Urinary bladder (tissue), 4 donors: Measurements from ENCODE around the gene ATXN1. TPM values are rescaled to one million over a fixed set of nuclear protein-coding genes. Genes with fewer than 3 reads are reported as not detected.
A peak's percentile ranks its signal among the peaks of the same experiment; 100 is the strongest.

ENCODE experiments used
- DNase-seq: peaks from one replicate; pipeline ENCODE4 v3.0.0-alpha.2; 2015; ENCODE audit errors: extremely low spot score
- H3K27ac ChIP-seq: one replicate; pipeline ENCODE4 v1.5.1; 2013; ENCODE audit warnings: low read depth, mild to moderate bottlenecking, moderate library complexity
- H3K36me3 ChIP-seq: one replicate; pipeline ENCODE4 v1.6.1; 2013; ENCODE audit warnings: mild to moderate bottlenecking, moderate library complexity; ENCODE audit not compliant: insufficient read depth
- H3K4me1 ChIP-seq: one replicate; pipeline ENCODE4 v1.6.1; 2013; ENCODE audit warnings: mild to moderate bottlenecking, moderate library complexity; ENCODE audit not compliant: insufficient read depth
- H3K4me3 ChIP-seq: one replicate; pipeline ENCODE4 v1.5.1; 2013; ENCODE audit warnings: low read depth, low read length
- WGBS: extraction: QIAGEN DNeasy Blood & Tissue Kit; methylation state at CpG from one replicate; pipeline ENCODE4 v1.1.7; 2013; 5-methylcytosine and 5-hydroxymethylcytosine counted together
- polyA plus RNA-seq: library from polyadenylated mRNA; stranded (reverse); fragments of 200-250 nt; gene quantifications from one replicate; pipeline ENCODE4 v1.2.3, GENCODE V29; 2013
- total RNA-seq: library from RNA; depleted of rRNA; stranded (reverse); fragments of >200 nt; gene quantifications from one replicate; pipeline ENCODE4 v1.2.3, GENCODE V29; 2014
- donor health status: healthy with polysubstance abuse.
- donor health status: healthy.

Gene ATXN1
- total and polyA plus RNA-seq, 2 donors: 15.8 to 137 TPM

DNA sequence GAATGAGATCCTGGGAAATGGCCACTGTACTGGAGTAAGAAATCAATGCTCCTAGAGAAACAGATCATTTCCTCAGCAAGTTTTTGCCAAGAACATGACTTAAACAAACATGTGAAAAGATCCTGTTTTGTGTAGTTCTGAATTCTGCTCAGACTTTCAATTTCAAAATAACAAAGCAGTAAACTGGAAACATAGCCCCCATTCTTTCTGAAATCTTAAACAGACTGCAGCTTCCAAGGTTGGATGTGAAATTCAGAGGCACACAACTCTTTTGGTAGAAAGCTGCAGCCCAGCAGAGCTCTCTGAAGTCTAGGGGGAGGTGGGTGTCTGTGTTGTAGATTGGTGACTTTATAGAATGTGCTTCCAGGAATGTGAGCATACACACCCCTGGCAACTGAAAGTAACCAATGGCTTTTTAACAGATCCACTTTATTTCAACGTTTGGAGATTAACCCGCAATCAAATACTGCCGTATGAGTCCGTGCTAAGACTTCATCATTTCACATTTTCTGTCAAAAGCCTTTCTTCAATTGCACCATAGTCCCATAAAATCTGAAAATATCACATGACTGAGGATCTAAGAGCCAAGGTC, 86.4 kb downstream of the ATXN1 start:
- H3K4me3 ChIP-seq: no peak overlapping the region
- WGBS: 54% methylated on average over 4 of the region's 4 CpGs
- H3K4me1 ChIP-seq: peaks cover 2% of the 10 kb centered on the region
- DNase-seq: no peak
- H3K36me3 ChIP-seq: no peaks in the 10 kb centered on the region
- peak overlapping the region; percentile 2 for H3K27ac ChIP-seq

DNA sequence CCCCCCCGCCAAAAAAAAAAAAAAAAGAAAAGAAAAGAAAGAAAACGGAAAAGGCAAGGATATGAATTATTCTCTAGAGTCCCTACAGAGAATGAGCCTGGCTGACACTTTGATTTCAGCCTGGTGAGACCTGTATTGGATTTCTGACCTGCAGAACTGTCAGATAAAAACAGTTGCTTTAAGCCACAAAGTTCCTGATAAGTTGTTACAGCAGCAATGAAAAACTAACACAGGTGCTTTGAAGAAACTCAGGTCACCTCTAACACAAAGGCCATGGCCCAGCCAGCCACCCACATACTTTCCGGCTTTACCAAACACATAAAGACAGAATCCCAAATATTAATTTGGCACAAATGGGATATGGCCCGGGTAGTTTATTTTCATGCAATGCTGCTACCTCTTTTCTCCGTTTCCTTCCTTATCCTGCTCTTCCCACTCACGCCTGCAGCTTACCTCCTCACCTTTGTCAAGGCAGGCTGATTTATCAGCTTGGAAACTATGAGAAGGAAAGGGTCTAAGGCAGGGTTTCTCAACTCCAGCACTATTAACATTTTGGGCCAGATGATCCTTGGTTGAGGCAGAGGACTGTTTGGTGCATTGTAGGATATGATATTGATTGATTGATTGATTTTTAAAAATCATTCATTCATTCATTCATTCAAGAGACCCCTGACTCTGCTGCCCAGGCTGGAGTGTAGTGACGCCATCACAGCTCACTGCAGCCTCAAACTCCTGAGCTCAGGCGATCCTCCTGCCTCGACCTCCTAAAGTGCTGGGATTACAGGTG, 88.1 kb downstream of the ATXN1 start:
- WGBS: 93% methylated on average over 9 of the region's 9 CpGs

DNA sequence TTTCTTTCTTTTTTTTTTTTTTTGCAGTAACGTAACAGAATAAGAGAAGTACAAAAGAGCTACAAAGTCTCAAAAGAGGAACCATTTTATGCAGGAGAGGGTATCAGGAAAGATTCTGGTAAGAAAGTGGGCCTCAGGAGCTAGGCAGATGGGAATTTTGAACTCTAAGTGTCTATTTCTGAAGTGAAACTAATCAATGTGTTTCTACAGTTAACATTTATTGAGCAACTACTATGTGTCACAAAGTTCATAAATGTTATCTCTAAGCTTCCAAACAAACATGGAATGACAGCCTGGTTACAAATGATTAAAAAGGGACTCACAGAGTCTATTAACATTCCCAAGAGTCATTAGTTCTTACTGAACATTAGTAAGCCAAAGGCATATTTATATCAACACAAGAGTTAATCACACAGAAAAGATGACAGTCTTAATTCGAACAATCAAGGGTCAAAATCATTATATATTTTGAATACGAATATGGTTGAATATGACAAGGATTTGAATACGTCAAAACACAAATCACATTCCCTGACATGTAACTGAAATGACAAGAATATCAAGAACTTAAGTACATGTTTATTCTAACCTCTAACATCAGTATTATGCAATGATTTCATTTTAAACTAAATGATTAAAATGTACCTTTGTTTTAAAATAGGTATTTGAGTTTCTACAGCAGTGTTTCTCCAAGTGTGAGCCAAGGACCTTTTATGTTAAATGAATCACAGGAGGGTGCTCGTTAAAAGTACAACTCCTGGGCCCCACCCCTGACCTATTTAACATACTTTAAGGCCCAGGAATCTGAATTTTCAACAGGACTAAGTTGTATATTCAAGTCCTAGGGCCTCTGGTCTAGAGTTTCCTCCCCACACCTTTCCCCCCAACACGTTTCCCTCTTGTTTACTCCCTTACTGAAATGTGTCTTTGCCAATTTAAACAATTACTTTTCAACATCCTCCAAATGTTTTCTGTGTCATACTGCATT, 89.7 kb downstream of the ATXN1 start:
- Histone ChIP-seq H3K27ac (no peak overlapping the region), H3K4me3 (no peak overlapping the region), H3K4me1 (no peaks in the 10 kb centered on the region), H3K36me3 (no peaks in the 10 kb centered on the region)
- WGBS: 63% methylated on average over 6 of the region's 6 CpGs
- no peak for DNase-seq

More for the DNA sequence above, 88.1 kb downstream of the ATXN1 start:
- no peaks in the 10 kb centered on the region for H3K36me3 ChIP-seq
- no peak overlapping the region for H3K4me3 ChIP-seq
- peaks cover 2% of the 10 kb centered on the region for H3K4me1 ChIP-seq
- H3K27ac ChIP-seq: no peak overlapping the region
- no peak for DNase-seq

DNA sequence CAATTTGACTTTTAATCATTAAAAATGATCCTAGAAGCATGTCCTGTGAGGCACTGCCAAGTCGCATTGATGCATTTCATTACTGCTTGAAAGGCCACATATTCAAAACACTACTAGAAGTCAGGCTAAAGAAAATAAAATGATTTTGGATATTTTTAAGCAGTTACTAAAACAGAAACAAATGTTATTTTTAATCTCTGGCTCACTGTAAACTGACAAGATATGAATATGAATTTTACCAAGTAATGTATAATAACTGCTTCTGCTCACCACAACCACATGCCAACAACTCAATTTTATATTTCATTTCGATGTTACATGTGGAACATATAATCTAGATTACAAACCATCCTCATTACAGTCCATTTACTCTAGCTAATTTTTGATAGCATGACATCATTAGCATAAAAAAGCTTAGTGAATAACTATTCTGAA, 90.6 kb downstream of the ATXN1 start:
- no peaks in the 10 kb centered on the region for H3K4me1 ChIP-seq

DNA sequence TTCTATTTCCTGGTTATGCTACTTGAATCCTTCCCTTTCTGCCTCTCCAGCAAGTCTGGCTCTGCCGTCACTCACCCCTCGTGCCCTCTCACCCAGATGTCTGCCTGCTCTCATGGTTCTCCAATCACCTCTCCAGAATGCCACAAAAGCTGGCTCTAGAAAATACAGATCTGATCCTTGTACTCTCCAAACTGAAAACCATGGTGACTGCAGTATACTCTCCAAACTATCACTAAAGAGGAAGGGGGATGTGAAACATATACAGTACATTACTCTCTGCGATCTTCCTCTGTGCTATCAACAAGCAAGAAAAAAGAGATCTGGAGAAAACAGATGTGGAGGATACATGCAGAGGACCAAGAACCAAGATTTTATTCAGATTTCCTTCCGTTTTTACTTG, 91.1 kb downstream of the ATXN1 start:
- Histone ChIP-seq H3K36me3 (no peaks in the 10 kb centered on the region), H3K4me1 (no peaks in the 10 kb centered on the region), H3K4me3 (no peak overlapping the region), H3K27ac (no peak overlapping the region)
- 54% methylated on average over 4 of the region's 4 CpGs for WGBS
- no peak for DNase-seq

More for the DNA sequence above, 90.6 kb downstream of the ATXN1 start:
- no peak for DNase-seq
- Histone ChIP-seq H3K27ac (no peak overlapping the region), H3K36me3 (no peaks in the 10 kb centered on the region), H3K4me3 (no peak overlapping the region)
- 57% methylated on average over 2 of the region's 2 CpGs for WGBS

DNA sequence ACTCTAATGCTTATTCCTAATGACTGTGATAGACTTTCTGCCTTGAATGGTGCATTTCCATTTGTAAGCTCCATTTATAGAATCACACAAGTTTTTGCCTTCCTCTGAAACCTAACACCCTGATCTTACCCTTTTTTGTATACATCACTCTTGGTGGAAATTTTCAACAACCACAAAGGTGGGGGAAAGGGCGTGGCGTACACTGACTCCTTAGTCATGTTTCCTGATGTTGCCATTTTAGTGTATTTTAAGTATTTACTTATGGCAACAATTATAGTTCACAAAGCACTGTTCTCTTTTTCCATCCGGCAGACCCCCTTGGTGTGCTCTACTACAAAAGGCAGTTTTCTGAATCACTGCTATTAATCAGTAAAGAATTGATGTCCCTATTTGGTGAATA, 92.0 kb downstream of the ATXN1 start:
- Histone ChIP-seq H3K4me1 (no peaks in the 10 kb centered on the region), H3K27ac (no peak overlapping the region)
- WGBS: 78% methylated on average over 3 of the region's 3 CpGs

DNA sequence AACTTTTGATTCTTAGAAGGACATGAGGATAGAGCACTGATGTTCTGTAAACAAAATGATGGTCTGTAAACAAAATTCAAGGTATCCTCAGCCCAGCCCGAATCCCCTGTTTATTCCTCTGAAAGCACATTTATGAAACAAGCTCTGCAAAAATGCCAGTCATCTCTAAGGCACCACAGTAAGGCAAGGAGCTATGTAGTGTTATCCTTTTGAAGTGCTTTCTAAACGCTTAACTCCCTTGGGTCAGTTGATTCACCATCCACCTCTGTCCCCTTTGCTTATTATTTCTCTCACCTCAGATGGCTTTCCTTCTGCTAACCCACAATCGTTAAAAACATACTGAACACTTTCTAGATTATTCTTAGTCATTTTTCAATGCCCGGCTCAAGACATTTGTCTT, 93.8 kb downstream of the ATXN1 start:
- WGBS: 58% methylated on average over 4 of the region's 4 CpGs
- Histone ChIP-seq H3K36me3 (no peaks in the 10 kb centered on the region), H3K27ac (no peak overlapping the region), H3K4me1 (no peaks in the 10 kb centered on the region), H3K4me3 (no peak overlapping the region)
- no peak for DNase-seq

More for the DNA sequence above, 92.0 kb downstream of the ATXN1 start:
- no peak for DNase-seq
- Histone ChIP-seq H3K4me3 (no peak overlapping the region), H3K36me3 (no peaks in the 10 kb centered on the region)

DNA sequence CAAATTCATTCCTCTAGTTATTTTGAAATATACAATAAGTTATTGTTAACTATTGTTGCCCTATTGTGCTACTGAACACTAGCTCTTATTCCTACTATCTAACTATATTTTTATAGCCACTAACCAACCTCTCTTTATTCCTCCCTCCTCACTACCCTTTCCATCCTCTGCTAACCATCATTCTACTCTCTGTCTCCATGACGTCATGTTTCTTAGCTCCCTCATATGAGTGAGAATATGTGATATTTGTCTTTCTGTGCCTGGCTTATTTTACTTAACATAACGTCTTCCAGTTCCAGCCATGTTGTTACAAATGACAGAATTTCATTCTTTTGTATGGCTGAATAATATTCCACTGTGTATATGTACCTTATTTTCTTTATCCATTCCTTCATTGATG, 95.3 kb downstream of the ATXN1 start:
- H3K27ac ChIP-seq: no peak overlapping the region
- H3K4me1 ChIP-seq: no peaks in the 10 kb centered on the region
- no peak for DNase-seq
- 93% methylated on average over 2 of the region's 2 CpGs for whole genome bisulfite sequencing
- no peaks in the 10 kb centered on the region for H3K36me3 ChIP-seq
- H3K4me3 ChIP-seq: no peak overlapping the region

DNA sequence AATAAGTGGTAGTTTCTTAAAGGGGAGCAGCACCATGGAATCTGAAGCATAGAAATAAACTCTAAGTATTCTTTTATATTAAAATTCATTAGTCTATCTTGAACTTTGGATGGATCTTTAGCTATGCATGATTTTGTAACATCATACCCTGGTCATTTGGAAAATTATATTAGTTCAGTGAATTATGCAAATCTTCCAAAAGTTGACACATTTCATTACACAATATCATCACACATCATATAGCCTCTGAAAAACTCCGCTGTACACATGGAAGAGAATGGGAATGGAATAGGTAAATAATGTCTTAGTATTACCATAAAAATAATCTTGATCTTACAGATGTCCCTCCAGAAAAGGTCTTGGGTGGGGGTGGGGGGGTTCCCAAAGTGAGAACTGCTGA, 96.1 kb downstream of the ATXN1 start:
- Histone ChIP-seq H3K36me3 (no peaks in the 10 kb centered on the region), H3K4me1 (no peaks in the 10 kb centered on the region), H3K27ac (no peak overlapping the region), H3K4me3 (no peak overlapping the region)
- 100% methylated on average over 1 of the region's 1 CpG for WGBS
- no peak for DNase-seq

DNA sequence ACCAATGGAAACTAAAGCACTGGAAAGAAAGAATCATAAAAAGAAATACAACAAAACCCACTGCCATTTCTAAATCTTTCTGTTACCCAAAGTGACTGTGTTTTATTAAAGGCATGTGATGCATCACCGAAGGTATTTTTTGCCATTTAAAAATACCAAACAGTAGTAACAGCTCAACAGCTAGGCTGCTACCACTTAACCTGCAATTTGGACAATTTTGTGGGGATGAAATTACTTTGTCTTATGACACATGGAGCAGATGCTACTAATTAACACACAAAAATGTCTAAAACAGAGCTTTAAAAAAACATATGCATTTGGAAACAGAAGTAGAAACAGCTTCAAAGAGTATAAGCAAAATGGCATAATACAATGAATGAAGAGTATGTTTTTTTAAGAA, 97.4 kb downstream of the ATXN1 start:
- 91% methylated on average over 1 of the region's 1 CpG for WGBS
- DNase-seq: no peak

DNA sequence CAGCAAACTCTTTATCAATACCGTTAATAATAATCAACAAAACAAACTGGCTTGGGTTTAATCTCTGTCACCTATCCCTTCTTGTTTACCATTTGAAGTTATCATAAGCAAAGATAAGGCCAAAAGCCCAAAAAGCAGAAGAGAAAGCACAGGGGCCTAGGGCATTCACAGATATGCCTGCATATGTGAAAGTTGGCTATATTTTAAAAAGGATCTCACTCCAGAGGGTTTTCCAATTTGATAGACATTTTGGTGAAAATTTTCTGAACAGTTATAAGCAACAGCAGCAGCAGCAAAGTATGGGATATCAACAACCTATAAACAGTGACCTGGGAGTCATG, 101.1 kb downstream of the ATXN1 start:
- no peak for DNase-seq
- WGBS: 41% methylated on average over 1 of the region's 1 CpG
- no peaks in the 10 kb centered on the region for H3K4me1 ChIP-seq
- H3K27ac ChIP-seq: no peak overlapping the region
- no peak overlapping the region for H3K4me3 ChIP-seq
- no peaks in the 10 kb centered on the region for H3K36me3 ChIP-seq

More for the DNA sequence above, 97.4 kb downstream of the ATXN1 start:
- no peaks in the 10 kb centered on the region for H3K4me1 ChIP-seq
- no peak overlapping the region for H3K27ac ChIP-seq
- no peak overlapping the region for H3K4me3 ChIP-seq
- H3K36me3 ChIP-seq: no peaks in the 10 kb centered on the region

DNA sequence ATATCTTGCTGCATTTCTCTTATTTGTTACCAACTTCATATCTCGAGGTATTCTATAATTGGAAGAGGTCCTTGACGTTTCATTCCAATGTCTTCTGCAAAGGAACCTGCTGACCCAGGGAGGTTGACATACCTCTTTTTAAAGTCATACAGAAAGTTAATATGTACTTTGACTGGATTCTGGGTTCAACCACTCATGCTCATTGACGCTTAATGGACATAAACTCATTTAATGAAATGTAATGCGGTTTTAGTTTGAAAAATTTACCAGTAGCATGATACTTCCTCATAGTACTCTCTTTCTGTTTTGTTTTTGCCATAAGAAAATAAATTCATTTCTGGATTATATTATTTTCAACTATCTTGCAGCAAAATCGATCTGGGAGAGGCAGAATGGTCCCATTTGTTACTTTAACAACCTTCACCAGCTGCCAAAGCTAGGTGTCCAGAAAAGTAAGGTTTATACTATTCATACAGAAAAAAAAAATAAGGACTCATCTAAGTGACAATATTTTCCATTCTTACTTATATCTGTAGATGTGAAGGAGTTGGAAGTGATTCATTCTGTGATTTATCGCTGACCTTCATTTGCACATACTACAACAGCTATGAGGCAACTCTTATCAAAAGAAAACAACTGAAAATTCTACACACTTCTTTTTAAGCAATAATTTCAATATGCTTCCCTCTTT, 101.6 kb downstream of the ATXN1 start:
- DNase-seq: no peak
- no peaks in the 10 kb centered on the region for H3K4me1 ChIP-seq
- no peak overlapping the region for H3K27ac ChIP-seq
- WGBS: 68% methylated on average over 6 of the region's 6 CpGs
- H3K4me3 ChIP-seq: no peak overlapping the region
- H3K36me3 ChIP-seq: no peaks in the 10 kb centered on the region

DNA sequence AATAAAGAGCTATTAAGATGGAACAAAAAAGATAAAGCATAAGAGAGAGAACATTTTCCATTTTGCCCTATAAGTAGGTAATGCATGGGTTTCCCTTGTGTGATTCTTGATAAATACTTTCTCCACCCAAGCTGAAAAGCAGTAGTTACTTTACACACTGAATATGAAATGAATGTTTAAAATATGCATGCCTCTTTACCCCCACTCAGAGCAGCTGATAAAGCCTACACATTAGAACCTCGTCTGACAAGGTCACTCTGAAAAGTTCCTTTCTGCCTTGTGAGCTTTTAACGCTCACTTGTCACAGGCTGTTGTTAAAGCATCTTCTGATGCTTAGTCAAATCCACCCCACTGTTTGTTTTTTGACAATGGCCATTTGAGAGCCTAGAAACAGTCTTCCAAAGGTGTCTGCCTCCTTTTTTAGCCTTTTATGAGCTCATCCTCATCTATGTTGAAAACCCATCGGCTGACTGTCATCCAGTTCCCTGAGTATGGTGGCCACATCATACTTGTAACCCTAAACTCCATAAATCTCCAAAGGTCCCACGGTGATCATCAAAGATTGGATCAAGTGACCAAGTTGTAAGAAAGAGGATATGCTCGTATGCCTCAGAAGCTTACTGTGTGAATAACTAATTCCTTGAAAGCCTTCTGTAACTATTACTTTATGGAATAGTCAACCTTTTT, 102.8 kb downstream of the ATXN1 start:
- H3K36me3 ChIP-seq: no peaks in the 10 kb centered on the region
- no peak overlapping the region for H3K4me3 ChIP-seq
- H3K4me1 ChIP-seq: no peaks in the 10 kb centered on the region
- DNase-seq: no peak
- WGBS: 65% methylated on average over 5 of the region's 5 CpGs
- no peak overlapping the region for H3K27ac ChIP-seq
